K562 (cell line): Measurements from ENCODE around the gene TSPOAP1. TPM values are rescaled to one million over a fixed set of nuclear protein-coding genes. Genes with fewer than 3 reads are reported as not detected.

ENCODE experiments used
- CAMTA2 ChIP-seq: fragments of 250-450 bp; sonication (Bioruptor Pico); conservative IDR thresholded peaks from 2 replicates; pipeline ENCODE4 v1.5.1; 2022
- CREB1 ChIP-seq, 2 experiments: sonication (generic) in 1 of 2; formaldehyde crosslinking in 1 of 2; IDR thresholded peaks; 2 replicates each; pipeline versions ENCODE4 v1.6.1 to v1.8.0; 2012 to 2022; ENCODE audit warnings: inconsistent platforms in 1 of 2, mild to moderate bottlenecking in 1 of 2, missing genetic modification reagents in 1 of 2, moderate library complexity in 1 of 2
- DPF2 ChIP-seq: fragments of 450-650 bp; IDR thresholded peaks from 2 replicates; pipeline ENCODE4 v1.6.1; 2016
- MCM3 ChIP-seq: fragments of 450-650 bp; IDR thresholded peaks from 2 replicates; pipeline ENCODE4 v1.6.1; 2016
- MYC ChIP-seq, 2 experiments: fragments of 250-450 bp in 1 of 2; sonication (Bioruptor Pico) in 1 of 2; IDR thresholded peaks; 2 replicates each; pipeline versions ENCODE4 v1.5.1 to v1.6.1; 2012 to 2021; ENCODE audit warnings: low read depth in 2 of 2, borderline replicate concordance in 1 of 2, improper control_type of control experiment in 1 of 2, low read length in 1 of 2, mild to moderate bottlenecking in 1 of 2, moderate library complexity in 1 of 2
- NONO ChIP-seq, 2 experiments: fragments of 200-400 bp in 1 of 2; fragments of 450-650 bp in 1 of 2; formaldehyde crosslinking in 1 of 2; IDR thresholded peaks; 2 replicates each; pipeline ENCODE4 v1.6.1; 2017; ENCODE audit warnings: low read depth in 2 of 2, mild to moderate bottlenecking in 2 of 2, moderate library complexity in 2 of 2, low read length in 1 of 2
- PATZ1 ChIP-seq: fragments of 250-450 bp; sonication (Bioruptor Pico); IDR thresholded peaks from 2 replicates; pipeline ENCODE4 v1.5.0; 2020; ENCODE audit warnings: mild to moderate bottlenecking, borderline replicate concordance
- RERE ChIP-seq: sonication (generic); formaldehyde crosslinking; IDR thresholded peaks from 2 replicates; pipeline ENCODE4 v1.8.0; 2023; ENCODE audit warnings: missing genetic modification reagents, mild to moderate bottlenecking, borderline replicate concordance
- TBL1XR1 ChIP-seq, 2 experiments: IDR thresholded peaks; 2 replicates each; pipeline ENCODE4 v1.6.1; 2012; ENCODE audit warnings: improper control_type of control experiment in 2 of 2, low read length in 2 of 2, mild to moderate bottlenecking in 1 of 2
- ZBTB49 ChIP-seq: sonication (generic); formaldehyde crosslinking; IDR thresholded peaks from 2 replicates; pipeline ENCODE4 v1.8.0; 2022; ENCODE audit warnings: missing genetic modification reagents, mild to moderate bottlenecking, borderline replicate concordance
- ZNF609 ChIP-seq: sonication (generic); formaldehyde crosslinking; IDR thresholded peaks from 2 replicates; pipeline ENCODE4 v1.8.1; 2023; ENCODE audit warnings: missing genetic modification reagents, mild to moderate bottlenecking, borderline replicate concordance
- polyA plus RNA-seq, 8 experiments: library from polyadenylated mRNA; depleted of rRNA in 4 of 8; stranded (reverse) in 5 of 8; unstranded in 3 of 8; fragments of >200 nt; fragmentation: Nextera tagmentation in 2 of 8; fragmentation: Illumina TruSeq in 1 of 8; extraction: Ambion mirVana in 2 of 8; extraction: Trizol in 1 of 8; gene quantifications; 2 replicates each; pipeline versions ENCODE4 v1.2.1 to v1.2.3, GENCODE V29; 2011 to 2014; ENCODE audit warnings: inconsistent platforms in 1 of 8, missing spikeins in 1 of 8
- total RNA-seq, 7 experiments: library from RNA; depleted of rRNA in 6 of 7; stranded (reverse); fragments of >200 nt in 6 of 7; fragmentation: Illumina TruSeq in 2 of 7; extraction: Trizol in 2 of 7; gene quantifications; 2 replicates each; pipeline versions ENCODE4 v1.2.1 to v1.2.3, GENCODE V29; 2011 to 2021; ENCODE audit warnings: low replicate concordance in 1 of 7

Gene TSPOAP1
- total and polyA plus RNA-seq, 9 of the 15 experiments (the other 6 are each of a cell fraction or from before 2014, with no cell fraction given), result 0.87 to 3.9 (median 1.8) TPM; not detected in 2

- TF ChIP-seq ZBTB49 (0 out of 2 replicates have a peak, but pooled peaks have one; percentile 5), MCM3 (no peak), CREB1 (IDR thresholded peaks at IDR 0.05) (no peak), CREB1 (CRISPR knock-in tag; IDR thresholded peaks at IDR 0.05) (peak; percentile 70), ZNF609 (CRISPR knock-in tag) (peak; percentile 26), MYC (IDR thresholded peaks at IDR 0.05; ENCODE audit: low read depth, low read length) (peak; percentile 56; the same call in 1 of the 2 replicates), MYC (CRISPR knock-in tag; IDR thresholded peaks at IDR 0.05; ENCODE audit: borderline replicate concordance, low read depth) (no peak), CAMTA2 (CRISPR knock-in tag) (no peak), PATZ1 (CRISPR knock-in tag) (no peak), DPF2 (no peak), TBL1XR1 (IDR thresholded peaks at IDR 0.05; ENCODE audit: low read length in 2 of 2) (peak; percentile 13 to 41; a peak in 2 of 4 replicates), NONO (IDR thresholded peaks at IDR 0.05; ENCODE audit: low read depth in 2 of 2, low read length in 1 of 2) (no peak), RERE (peak; percentile 85; the same call in 1 of the 2 replicates)
Observed at GRCh38 chr17:58330538-58330996, 2.0 kb upstream of the TSPOAP1 start (continued).
